IPS-NIHi7 (cell line): Measurements from ENCODE around the gene UPK3BL1.
"Not testable (repeated sequence)": the region's sequence is repeated elsewhere in the genome, so short reads cannot be mapped to it uniquely, and the experiment has no call there.

Experiments
- DNase-seq: peaks from one replicate; pipeline ENCODE4 v3.0.0; 2012; ENCODE audit warnings: mixed read lengths; ENCODE audit errors: extremely low spot score

Gene UPK3BL1, protein sequence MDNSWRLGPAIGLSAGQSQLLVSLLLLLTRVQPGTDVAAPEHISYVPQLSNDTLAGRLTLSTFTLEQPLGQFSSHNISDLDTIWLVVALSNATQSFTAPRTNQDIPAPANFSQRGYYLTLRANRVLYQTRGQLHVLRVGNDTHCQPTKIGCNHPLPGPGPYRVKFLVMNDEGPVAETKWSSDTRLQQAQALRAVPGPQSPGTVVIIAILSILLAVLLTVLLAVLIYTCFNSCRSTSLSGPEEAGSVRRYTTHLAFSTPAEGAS

GRCh38 chr7:102642691-102643090, at the start of gene UPK3BL1:
Gene UPK3BL1, minus strand, starts transcription at chr7:102642791. Its CDS starts 50 bp downstream, at chr7:102642741.
- DNase-seq, result not testable (repeated sequence)

DNA sequence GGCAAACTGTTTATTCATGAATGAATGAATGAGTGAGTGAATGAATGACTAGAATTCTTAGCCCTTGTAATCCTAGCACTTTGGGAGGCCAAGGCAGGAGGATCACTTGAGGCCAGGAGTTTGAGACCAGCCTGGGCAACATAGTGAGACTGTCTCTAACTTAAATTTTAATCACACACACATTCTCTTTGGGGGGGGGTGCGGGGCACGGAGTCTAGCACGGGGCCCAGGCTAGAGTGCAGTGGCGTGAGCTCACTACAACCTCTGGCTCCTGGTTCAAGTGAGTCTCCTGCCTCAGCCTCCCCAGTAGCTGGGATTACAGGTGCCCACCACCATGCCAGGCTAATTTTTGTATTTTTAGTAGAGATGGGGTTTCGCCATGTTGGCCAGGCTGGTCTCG, 48.0 kb upstream of the UPK3BL1 start:
- DNase-seq, result not testable (repeated sequence)

GRCh38 chr7:102689436-102690282, 47.1 kb upstream of the UPK3BL1 start:
- DNase-seq, result not testable (repeated sequence)

GRCh38 chr7:102688299-102689036, 45.9 kb upstream of the UPK3BL1 start:
- not testable (repeated sequence) for DNase-seq

GRCh38 chr7:102682560-102682959, 40.0 kb upstream of the UPK3BL1 start:
- not testable (repeated sequence) for DNase-seq

- DNase-seq, result not testable (repeated sequence)
These were observed 38.2 kb upstream of the UPK3BL1 start for GRCh38 chr7:102680780-102681179.

DNA sequence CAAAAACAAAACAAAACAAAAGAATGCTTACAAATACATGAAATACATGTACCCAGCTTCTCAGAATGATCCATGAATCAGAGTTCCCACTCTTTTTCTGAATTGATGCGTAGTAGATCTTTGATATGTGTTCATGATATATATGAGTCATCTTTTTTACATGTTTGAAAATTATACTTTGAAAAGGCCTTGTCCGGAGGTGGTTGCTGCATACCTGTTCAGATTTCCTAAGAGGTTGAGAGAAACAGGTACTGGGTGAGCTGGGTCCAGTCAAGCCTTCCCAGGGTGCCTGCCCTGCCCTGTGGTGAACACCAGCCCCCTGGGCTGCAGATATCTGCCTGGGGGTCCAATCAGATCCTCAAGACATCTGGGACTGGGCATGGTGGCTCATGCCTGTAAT, 33.0 kb upstream of the UPK3BL1 start:
- not testable (repeated sequence) for DNase-seq

DNA sequence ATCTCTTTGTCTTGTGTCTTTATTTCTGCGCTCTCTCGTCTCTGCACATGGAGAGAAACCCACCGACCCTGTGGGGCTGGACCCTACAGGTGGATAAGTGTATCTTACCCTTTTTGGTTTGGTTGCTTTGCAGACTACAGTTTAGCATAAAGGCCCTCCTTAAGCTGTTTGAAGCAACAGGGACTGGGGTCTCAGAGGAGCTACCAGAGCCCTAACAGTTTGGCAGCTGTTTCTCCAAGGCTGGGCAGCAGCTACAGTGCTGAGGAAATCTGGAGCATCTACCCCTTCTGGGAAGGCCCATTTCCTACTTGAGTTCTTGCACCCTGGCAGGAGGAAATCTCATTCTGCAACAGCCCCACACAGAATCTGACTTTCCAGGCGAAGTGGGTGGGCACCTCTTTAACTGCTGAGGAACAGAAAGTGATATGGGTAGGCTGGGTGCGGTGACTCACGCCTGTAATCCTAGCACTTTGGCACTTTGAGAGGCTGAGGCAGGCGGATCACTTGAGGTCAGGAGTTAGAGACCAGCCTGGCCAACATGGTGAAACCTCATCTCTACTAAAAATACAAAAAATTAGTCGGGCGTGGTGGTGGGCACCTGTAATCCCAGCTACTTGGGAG, 31.0 kb upstream of the UPK3BL1 start:
- not testable (repeated sequence) for DNase-seq

- DNase-seq, result not testable (repeated sequence)
These were observed 29.3 kb upstream of the UPK3BL1 start for GRCh38 chr7:102671956-102672307.

GRCh38 chr7:102671166-102671955, 28.8 kb upstream of the UPK3BL1 start, which contains the start of gene POLR2J2:
Gene POLR2J2, minus strand, starts transcription at chr7:102671663. Its CDS starts 62 bp downstream, at chr7:102671601.
- DNase-seq, result not testable (repeated sequence)

- DNase-seq, result not testable (repeated sequence)
These were observed 24.9 kb upstream of the UPK3BL1 start for GRCh38 chr7:102667523-102667922.

- DNase-seq, result not testable (repeated sequence)
These were observed 24.3 kb upstream of the UPK3BL1 start for GRCh38 chr7:102666850-102667249.

DNA sequence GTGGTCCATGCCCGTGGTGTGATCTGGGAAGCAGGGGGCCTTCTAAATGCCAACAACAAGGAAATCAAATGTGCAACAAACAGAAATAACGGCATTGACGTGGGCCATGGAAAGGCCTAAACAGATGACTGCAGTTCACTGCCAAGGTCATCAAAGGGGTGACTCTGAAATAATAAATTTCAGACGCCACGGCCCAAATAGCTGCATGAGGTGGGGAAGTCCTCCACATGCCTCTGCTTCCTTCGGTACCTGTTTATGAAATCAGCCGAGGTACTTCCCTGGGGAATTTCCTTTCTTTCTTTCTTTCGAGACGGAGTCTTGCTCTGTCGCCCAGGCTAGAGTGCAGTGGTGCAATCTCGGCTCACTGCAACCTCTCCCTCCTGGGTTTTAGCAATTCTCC, 22.2 kb upstream of the UPK3BL1 start:
- DNase-seq, result not testable (repeated sequence)

- DNase-seq, result not testable (repeated sequence)
These were observed 7.3 kb upstream of the UPK3BL1 start, which contains the start of gene SPDYE2B for GRCh38 chr7:102649924-102650323. Gene SPDYE2B, plus strand, starts transcription at chr7:102650319. Its CDS starts 2,030 bp downstream, at chr7:102652349.

GRCh38 chr7:102647813-102648212, 5.2 kb upstream of the UPK3BL1 start:
- DNase-seq, result not testable (repeated sequence)

DNA sequence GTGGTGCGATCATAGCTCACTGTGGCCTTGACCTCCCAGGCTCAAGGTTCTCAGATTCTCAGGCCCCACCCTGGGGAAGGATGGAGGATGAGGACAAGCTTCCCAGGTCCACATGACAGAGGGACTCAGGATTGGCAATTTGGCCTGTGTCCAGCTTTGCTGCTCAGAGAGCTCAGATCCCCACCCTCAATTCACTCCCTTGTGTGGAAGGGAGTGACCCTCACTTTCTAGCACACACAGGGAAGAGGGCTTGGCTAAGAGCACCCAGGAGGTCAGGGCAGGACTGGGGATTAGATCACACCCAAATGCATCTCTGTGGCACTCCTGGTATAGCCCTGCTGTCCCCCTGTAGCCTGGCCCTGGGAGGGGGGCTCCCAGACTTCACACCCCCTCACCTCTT, 813 bp upstream of the UPK3BL1 start:
- not testable (repeated sequence) for DNase-seq

- DNase-seq, result not testable (repeated sequence)
These were observed 3.7 kb downstream of the UPK3BL1 start for GRCh38 chr7:102638848-102639247.

GRCh38 chr7:102636956-102637355, 5.6 kb downstream of the UPK3BL1 start:
- not testable (repeated sequence) for DNase-seq

GRCh38 chr7:102635354-102635753, 7.2 kb downstream of the UPK3BL1 start:
- DNase-seq, result not testable (repeated sequence)

DNA sequence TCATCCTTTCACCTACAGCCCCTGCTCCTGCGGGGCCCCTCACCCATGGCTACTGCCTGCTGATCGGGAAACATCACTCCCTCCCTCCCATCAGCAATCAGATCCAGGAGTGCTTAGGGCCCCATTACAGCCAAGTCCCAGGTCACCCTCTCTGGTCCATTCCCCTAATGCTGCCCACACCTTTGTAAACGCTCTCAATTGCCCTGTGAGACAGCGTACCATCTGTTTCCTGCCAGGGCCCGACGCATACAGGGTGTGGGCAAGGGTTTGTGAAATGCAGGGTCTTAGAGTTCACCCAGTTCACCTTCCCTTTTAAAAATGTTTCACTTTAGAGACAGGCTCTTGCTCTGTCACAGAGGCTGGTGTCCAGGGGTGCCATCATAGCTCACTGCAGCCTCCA, 8.3 kb downstream of the UPK3BL1 start:
- not testable (repeated sequence) for DNase-seq
